Measurements from ENCODE around the gene KIFC1.
"Not testable (repeated sequence)": the region's sequence is repeated elsewhere in the genome, so short reads cannot be mapped to it uniquely, and the experiment has no call there.

The KIFC1 gene

GRCh38 chr6:33375143-33375671 is 16.4 kb upstream of the KIFC1 start:
- DNase-seq: no peak

- no peak for DNase-seq
These were observed 14.5 kb upstream of the KIFC1 start for GRCh38 chr6:33377171-33377570.

GRCh38 chr6:33379184-33379583 is 12.4 kb upstream of the KIFC1 start:
- not testable (repeated sequence) for DNase-seq

GRCh38 chr6:33380272-33380981 is 11.2 kb upstream of the KIFC1 start:
- DNase-seq: no peak

GRCh38 chr6:33383427-33384185 is 8.0 kb upstream of the KIFC1 start:
- no peak for DNase-seq

GRCh38 chr6:33384581-33385020 is 7.0 kb upstream of the KIFC1 start:
- no peak for DNase-seq

GRCh38 chr6:33390173-33390572 is 1.4 kb upstream of the KIFC1 start:
- no peak for DNase-seq

GRCh38 chr6:33390767-33391277 is 801 bp upstream of the KIFC1 start:
- no peak for DNase-seq

GRCh38 chr6:33391922-33392594 is 435 bp downstream of the KIFC1 start:
- DNase-seq: no peak

- DNase-seq: no peak
These were observed 949 bp downstream of the KIFC1 start for GRCh38 chr6:33392595-33392948.

GRCh38 chr6:33392979-33393378 is 1.4 kb downstream of the KIFC1 start:
- DNase-seq: no peak

- DNase-seq: no peak
These were observed 5.9 kb downstream of the KIFC1 start for GRCh38 chr6:33397541-33397940.

- DNase-seq: not testable (repeated sequence)
These were observed 7.0 kb downstream of the KIFC1 start for GRCh38 chr6:33398601-33399000.

- DNase-seq: not testable (repeated sequence)
These were observed 8.3 kb downstream of the KIFC1 start for GRCh38 chr6:33399881-33400280.

- no peak for DNase-seq
These were observed 13.3 kb downstream of the KIFC1 start for GRCh38 chr6:33404884-33405283.

- no peak for DNase-seq
These were observed 13.8 kb downstream of the KIFC1 start for GRCh38 chr6:33405386-33405940.

- DNase-seq: no peak
These were observed 14.5 kb downstream of the KIFC1 start for GRCh38 chr6:33406126-33406525.

GRCh38 chr6:33407132-33407718 is 15.6 kb downstream of the KIFC1 start:
- no peak for DNase-seq

- DNase-seq: peak; percentile 99
These were observed 18.6 kb downstream of the KIFC1 start for GRCh38 chr6:33410050-33410710.

GRCh38 chr6:33410711-33411631 is 19.3 kb downstream of the KIFC1 start, which contains the start of gene PHF1:
Gene PHF1, plus strand, starts transcription at chr6:33411014. Its CDS starts 1,250 bp downstream, at chr6:33412264.
- DNase-seq: peak; percentile 93

GRCh38 chr6:33411632-33412005 is 20.0 kb downstream of the KIFC1 start:
- no peak for DNase-seq
